Kidney tubule cell (primary cell): ENCODE measurements around the gene ESYT3.

Experiments used
- DNase-seq: peaks from one replicate; pipeline ENCODE4 v3.0.0-alpha.2; 2018; ENCODE audit warnings: low spot score

The ESYT3 gene

GRCh38 chr3:138434276-138434874, at the start of gene ESYT3:
ESYT3 (plus strand) TSS chr3:138434616; CDS start chr3:138434799, 183 bp downstream.
- peak; percentile 88 for DNase-seq

GRCh38 chr3:138384976-138385375, 49.4 kb upstream of the ESYT3 start:
- DNase-seq, result peak; percentile 10

GRCh38 chr3:138389144-138389601, 45.2 kb upstream of the ESYT3 start:
- no peak for DNase-seq

- peak; percentile 98 for DNase-seq
These were observed 44.4 kb upstream of the ESYT3 start for GRCh38 chr3:138389841-138390581.

GRCh38 chr3:138390582-138390932, 43.9 kb upstream of the ESYT3 start:
- no peak for DNase-seq

- no peak for DNase-seq
These were observed 40.3 kb upstream of the ESYT3 start for GRCh38 chr3:138394156-138394555.

- no peak for DNase-seq
These were observed 39.7 kb upstream of the ESYT3 start for GRCh38 chr3:138394686-138395085.

GRCh38 chr3:138395865-138396751, 38.3 kb upstream of the ESYT3 start:
- DNase-seq, result no peak

GRCh38 chr3:138396752-138397410, 37.5 kb upstream of the ESYT3 start:
- no peak for DNase-seq

- no peak for DNase-seq
These were observed 36.4 kb upstream of the ESYT3 start for GRCh38 chr3:138397983-138398382.

- DNase-seq, result no peak
These were observed 35.4 kb upstream of the ESYT3 start for GRCh38 chr3:138398791-138399575.

- no peak for DNase-seq
These were observed 34.6 kb upstream of the ESYT3 start for GRCh38 chr3:138399766-138400165.

GRCh38 chr3:138400651-138401070, 33.8 kb upstream of the ESYT3 start:
- no peak for DNase-seq

GRCh38 chr3:138401834-138402233, 32.6 kb upstream of the ESYT3 start:
- DNase-seq, result no peak

- no peak for DNase-seq
These were observed 30.3 kb upstream of the ESYT3 start for GRCh38 chr3:138404121-138404520.

- DNase-seq, result no peak
These were observed 29.4 kb upstream of the ESYT3 start for GRCh38 chr3:138405001-138405400.

GRCh38 chr3:138405486-138405885, 28.9 kb upstream of the ESYT3 start:
- no peak for DNase-seq

- no peak for DNase-seq
These were observed 27.8 kb upstream of the ESYT3 start for GRCh38 chr3:138406606-138407005.

GRCh38 chr3:138407236-138407907, 27.0 kb upstream of the ESYT3 start:
- no peak for DNase-seq

GRCh38 chr3:138408751-138409570, 25.5 kb upstream of the ESYT3 start:
- DNase-seq, result no peak
